ENCODE measurements around the gene ANKRD26. TPM values are rescaled to one million over a fixed set of nuclear protein-coding genes. Genes with fewer than 3 reads are reported as not detected.

Gene ANKRD26
- total and polyA plus RNA-seq, 9 of the 15 experiments (the other 6 are each of a cell fraction or from before 2014, with no cell fraction given) = 2.3 to 12.3 (median 4.9) TPM

- in situ Hi-C loops (cut with MboI) = no loop called here
- H3K9ac ChIP-seq (ENCODE audit: insufficient read depth in 1 of 2, low read depth in 2 of 2, low read length in 2 of 2) = no peak overlapping the region
- no peaks in the 10 kb centered on the region for H3K9me3 ChIP-seq (replicated peaks; ENCODE audit: control insufficient read depth, insufficient read depth, low read depth, low read length)
- DNase-seq (ENCODE audit: extremely low read depth in 1 of 4, low spot score in 3 of 4) (no peak), ATAC-seq (no peak), FAIRE-seq (no peak)
- peaks cover 16% of the 10 kb centered on the region; the same call in 1 of the 3 replicates for H3K36me3 ChIP-seq (ENCODE audit: control insufficient read depth, insufficient read depth, low read length)
- H3K4me3 ChIP-seq = no peak overlapping the region
- H2AFZ ChIP-seq (ENCODE audit: low read depth, low read length) = no peak overlapping the region
- POLR2A ChIA-PET = no interaction called here
- intact Hi-C loops (cut with micrococcal nuclease) = no loop called here
- no peaks in the 10 kb centered on the region; a peak in 1 of 5 replicates for H3K4me1 ChIP-seq (replicated peaks in 1 of 2; ENCODE audit: control insufficient read depth in 2 of 2, insufficient read depth in 2 of 2, low read length in 2 of 2)
- TF ChIP-seq MXI1 (IDR thresholded peaks at IDR 0.05; ENCODE audit: low read depth, low read length) = no peak
- TF ChIP-seq XRCC3 (IDR thresholded peaks at IDR 0.05) = no peak
- no peak for TF ChIP-seq TRIM24 (IDR thresholded peaks at IDR 0.05)
- no peak for TF ChIP-seq SRSF7 (optimal IDR thresholded peaks at IDR 0.05; ENCODE audit: low read depth, low read length)
- no peak for TF ChIP-seq ZNF584 (CRISPR knock-in tag; IDR thresholded peaks at IDR 0.05; ENCODE audit: low read depth)
- TF ChIP-seq DEAF1 (CRISPR knock-in tag; IDR thresholded peaks at IDR 0.05) = no peak
- H3K27me3 ChIP-seq (ENCODE audit: control insufficient read depth in 2 of 2, insufficient read depth in 2 of 2, low read length in 2 of 2) = no peaks in the 10 kb centered on the region
- H3K4me2 ChIP-seq (ENCODE audit: insufficient read depth, low read length) = no peak overlapping the region
- no peaks in the 10 kb centered on the region for H3K9me1 ChIP-seq (ENCODE audit: control insufficient read depth, insufficient read depth, low read length)
- H4K20me1 ChIP-seq (replicated peaks; ENCODE audit: control insufficient read depth, insufficient read depth, low read length) = no peaks in the 10 kb centered on the region
- CTCF ChIA-PET (ENCODE audit: low intra/inter-chr PET ratio) = no interaction called here
- no TSS peak for BruUV-seq (replicated peaks)
- no peak overlapping the region for H3K27ac ChIP-seq (ENCODE audit: extremely low read depth, low read depth, low read length)
- 83% methylated on average over 2 of the region's 2 CpGs for whole genome bisulfite sequencing (ENCODE audit: insufficient coverage, low coverage, missing lambda C conversion rate)
- H3K79me2 ChIP-seq (ENCODE audit: control insufficient read depth, insufficient read depth, low read length) = no peaks in the 10 kb centered on the region
These were observed 31.9 kb downstream of the ANKRD26 start for GRCh38 chr10:27068217-27068891.

All from K562 (cell line).